Endothelial cell of umbilical vein (primary cell): Measurements from ENCODE around the gene ZNF148. TPM values are rescaled to one million over a fixed set of nuclear protein-coding genes. Genes with fewer than 3 reads are reported as not detected.

Experiments
- BruUV-seq: library from RNA; stranded (reverse); fragments of 400-500 nt; replicated peaks from 2 replicates; lab custom pipeline; 2021; lab: Mats Ljungman, UMichigan
- CTCF ChIA-PET: fragments of 300-600, 350-600 bp; sonication (Branson Sonifier 250); formaldehyde crosslinking; loops from one replicate; lab custom pipeline; 2021; ENCODE audit warnings: antibody characterized with exemption, inconsistent platforms; lab: Charles Lee
- POLR2A ChIA-PET: fragments of 300-600, 350-600 bp; sonication (Branson Sonifier 250); formaldehyde crosslinking; loops from one replicate; lab custom pipeline; 2021; ENCODE audit warnings: antibody characterized with exemption, inconsistent platforms; lab: Charles Lee
- DNase-seq: peaks from one replicate; pipeline ENCODE4 v3.0.0-alpha.2; 2011; ENCODE audit warnings: low read depth, low spot score
- FAIRE-seq: peaks from 2 replicates; lab custom pipeline; 2011; peaks lifted over from hg19 to GRCh38; lab: Jason Lieb, UNC
- H2AFZ ChIP-seq: 2 replicates; pipeline ENCODE4 v1.6.0; 2012; ENCODE audit warnings: low read depth, low read length, control low read depth, inconsistent platforms
- H3K27ac ChIP-seq: 2 replicates; pipeline ENCODE4 v1.5.1; 2011; ENCODE audit warnings: low read depth, mild to moderate bottlenecking, control low read depth, low read length, moderate library complexity; ENCODE audit not compliant: insufficient read depth
- H3K27me3 ChIP-seq, 2 experiments: 2 replicates each; pipeline versions ENCODE4 v1.6.0 to v1.6.1; 2011; ENCODE audit warnings: low read length in 2 of 2, mixed read lengths in 1 of 2; ENCODE audit not compliant: control insufficient read depth in 2 of 2, insufficient read depth in 2 of 2
- H3K36me3 ChIP-seq, 2 experiments: 2 replicates in 1 of 2; 3 replicates in 1 of 2; pipeline ENCODE4 v1.5.1; 2011; ENCODE audit warnings: low read length in 2 of 2, mild to moderate bottlenecking in 1 of 2, moderate library complexity in 1 of 2; ENCODE audit not compliant: control insufficient read depth in 2 of 2, insufficient read depth in 2 of 2; ENCODE audit errors: extremely low read depth in 1 of 2
- H3K4me1 ChIP-seq: 3 replicates; pipeline ENCODE4 v1.5.1; 2011; ENCODE audit warnings: mild to moderate bottlenecking, low read length; ENCODE audit not compliant: control insufficient read depth, insufficient read depth; ENCODE audit errors: extremely low read depth
- H3K4me2 ChIP-seq: 2 replicates; pipeline ENCODE4 v1.6.1; 2011; ENCODE audit warnings: low read length, control low read depth, mixed read lengths; ENCODE audit not compliant: insufficient read depth
- H3K4me3 ChIP-seq, 3 experiments: fragments of 200-600 bp in 1 of 3; sonication (generic), shearing (Covaris generic) in 1 of 3; replicated peaks in 1 of 3; 2 replicates each; pipeline ENCODE4 v1.5.1; 2011 to 2016; ENCODE audit warnings: control low read depth in 3 of 3, low read length in 3 of 3, mild to moderate bottlenecking in 2 of 3, inconsistent platforms in 1 of 3, low read depth in 1 of 3, moderate library complexity in 1 of 3; ENCODE audit not compliant: insufficient read depth in 1 of 3
- H3K79me2 ChIP-seq: 2 replicates; pipeline ENCODE4 v1.6.0; 2012; ENCODE audit warnings: low read length, inconsistent platforms; ENCODE audit not compliant: control insufficient read depth, insufficient read depth
- H3K9ac ChIP-seq: replicated peaks from 2 replicates; pipeline ENCODE3; 2011; ENCODE audit warnings: low read length, control low read depth; ENCODE audit not compliant: insufficient read depth; ENCODE audit errors: extremely low read depth
- H3K9me1 ChIP-seq: replicated peaks from 3 replicates; pipeline ENCODE4 v1.6.0; 2011; ENCODE audit warnings: mild to moderate bottlenecking, low read length; ENCODE audit not compliant: control insufficient read depth, insufficient read depth; ENCODE audit errors: extremely low read depth
- H3K9me3 ChIP-seq: replicated peaks from 2 replicates; pipeline ENCODE4 v1.5.1; 2012; ENCODE audit warnings: low read length, inconsistent platforms; ENCODE audit not compliant: control insufficient read depth, insufficient read depth
- H4K20me1 ChIP-seq: replicated peaks from 2 replicates; pipeline ENCODE3; 2011; ENCODE audit warnings: mild to moderate bottlenecking, low read length; ENCODE audit not compliant: control insufficient read depth, insufficient read depth; ENCODE audit errors: extremely low read depth
- EZH2 ChIP-seq: IDR thresholded peaks from 2 replicates; pipeline ENCODE4 v1.6.1; 2012; ENCODE audit warnings: borderline replicate concordance, low read depth, mild to moderate bottlenecking, moderate library complexity, low read length, inconsistent platforms; ENCODE audit not compliant: severe bottlenecking
- FOS ChIP-seq: IDR thresholded peaks from 2 replicates; pipeline ENCODE4 v1.6.1; 2011; ENCODE audit warnings: mild to moderate bottlenecking, low read length, moderate library complexity, borderline replicate concordance; ENCODE audit not compliant: insufficient read depth
- GATA2 ChIP-seq: IDR thresholded peaks from 2 replicates; pipeline ENCODE4 v1.7.0; 2011; ENCODE audit warnings: low read depth, mild to moderate bottlenecking, moderate library complexity, mixed read lengths, low read length; ENCODE audit not compliant: insufficient read length, insufficient read depth
- JUN ChIP-seq: IDR thresholded peaks from 2 replicates; pipeline ENCODE4 v1.6.1; 2011; ENCODE audit warnings: borderline replicate concordance, low read depth; ENCODE audit not compliant: insufficient read length, insufficient read depth
- MYC ChIP-seq: IDR thresholded peaks from one replicate; pipeline ENCODE4 v1.6.1; 2011; ENCODE audit warnings: mild to moderate bottlenecking, low read depth, low read length
- POLR2A ChIP-seq: IDR thresholded peaks from 2 replicates; pipeline ENCODE4 v1.6.1; 2012; ENCODE audit warnings: low read depth, mild to moderate bottlenecking, control low read depth, low read length
- POLR2AphosphoS5 ChIP-seq: IDR thresholded peaks from 2 replicates; pipeline ENCODE4 v1.6.1; 2012; ENCODE audit warnings: low read depth, mild to moderate bottlenecking, control low read depth, low read length, moderate library complexity; ENCODE audit not compliant: insufficient read depth
- dilution Hi-C: fragments of 300-500 bp; cut with MboI; formaldehyde crosslinking; loops from one replicate; pipeline ENCODE4 v1.15.0; 2019; ENCODE audit warnings: low sequenced_read_pairs; ENCODE audit not compliant: extremely low pct_ligation_motif_present
- intact Hi-C: fragments of 100-400 bp; cut with micrococcal nuclease; formaldehyde crosslinking; loops from one replicate; pipeline ENCODE4 v1.10.0; 2022
- polyA plus RNA-seq, 4 experiments: library from polyadenylated mRNA; depleted of rRNA in 3 of 4; stranded (reverse) in 3 of 4; unstranded in 1 of 4; fragments of >200 nt; gene quantifications; 2 replicates each; pipeline versions ENCODE4 v1.2.1 to v1.2.3, GENCODE V29; 2011 to 2012; ENCODE audit warnings: missing spikeins in 1 of 4
- total RNA-seq: library from RNA; stranded (reverse); gene quantifications from 2 replicates; pipeline ENCODE4 v1.2.3, GENCODE V29; 2021
- TF ChIP-seq, protein P1 (sequence below): IDR thresholded peaks from 2 replicates; pipeline ENCODE4 v1.6.1; 2011; ENCODE audit not compliant: insufficient read depth, insufficient read length

Gene ZNF148
- total and polyA plus RNA-seq, 2 donors (not counting 3 experiments of a cell fraction or from before 2014, with no cell fraction given) = 8.0 to 41.3 TPM

DNA sequence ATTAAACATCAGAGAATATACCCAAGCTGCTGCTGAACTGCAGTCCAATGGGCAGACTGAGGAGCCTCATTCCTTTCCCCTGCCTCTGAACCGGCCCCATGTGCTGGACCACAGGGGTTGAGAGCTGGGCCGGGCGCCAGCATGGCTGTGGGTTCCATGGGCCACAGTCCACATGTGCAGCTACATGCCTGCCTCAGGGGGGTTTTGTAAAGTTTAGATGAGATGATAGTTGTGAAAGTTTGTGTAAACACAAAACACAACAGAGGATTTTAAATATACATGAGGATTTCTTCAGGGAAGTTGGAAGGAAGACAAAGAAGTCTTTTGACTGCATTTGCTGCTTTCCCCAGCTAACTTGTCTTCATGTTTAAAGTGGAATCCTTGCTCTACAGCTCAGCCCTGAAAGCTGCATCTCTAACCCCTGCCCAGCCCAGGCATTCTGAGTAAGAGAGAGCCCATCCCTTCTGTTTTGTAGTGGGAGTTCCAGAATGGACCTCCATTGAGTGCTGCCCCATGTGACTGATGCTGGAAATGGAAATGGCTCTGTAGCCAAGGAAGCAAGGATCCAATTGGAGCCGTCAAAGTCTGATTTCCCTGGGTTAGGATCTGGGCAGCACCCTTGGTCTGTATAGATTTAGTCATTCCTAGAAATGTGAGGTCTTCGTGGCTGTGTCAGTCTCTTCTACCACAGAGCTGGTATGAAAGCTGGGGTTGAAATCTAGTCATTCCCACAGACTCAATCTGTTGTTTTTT, 180.1 kb downstream of the ZNF148 start:
- DNase-seq (no peak), FAIRE-seq (no peak)
- H3K4me3 ChIP-seq = no peak overlapping the region
- no peaks in the 10 kb centered on the region for H3K36me3 ChIP-seq
- dilution Hi-C loops (no loop called here), intact Hi-C loops (no loop called here)
- H3K9ac ChIP-seq = no peak overlapping the region
- H3K9me3 ChIP-seq = no peaks in the 10 kb centered on the region
- no peaks in the 10 kb centered on the region for H3K79me2 ChIP-seq
- no peak overlapping the region for H3K27ac ChIP-seq
- no peak overlapping the region for H3K4me2 ChIP-seq
- CTCF ChIA-PET = interaction anchor here (0.9 kb wide), 1 partner anchor 506 kb away, joined by 3 read pairs; no protein-coding TSS in a partner anchor
- POLR2A ChIA-PET = no interaction called here
- BruUV-seq = no TSS peak
- no peak overlapping the region for H2AFZ ChIP-seq
- H3K4me1 ChIP-seq = no peaks in the 10 kb centered on the region
- H3K9me1 ChIP-seq = no peaks in the 10 kb centered on the region
- TF ChIP-seq POLR2AphosphoS5 (no peak), POLR2A (no peak), GATA2 (no peak), MYC (no peak), FOS (no peak), EZH2 (no peak), JUN (no peak)
- TF ChIP-seq, protein P1, sequence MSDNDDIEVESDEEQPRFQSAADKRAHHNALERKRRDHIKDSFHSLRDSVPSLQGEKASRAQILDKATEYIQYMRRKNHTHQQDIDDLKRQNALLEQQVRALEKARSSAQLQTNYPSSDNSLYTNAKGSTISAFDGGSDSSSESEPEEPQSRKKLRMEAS = no peak
- H3K27me3 ChIP-seq = peaks cover 3 to 12% of the 10 kb centered on the region in 2 experiments
- no peaks in the 10 kb centered on the region for H4K20me1 ChIP-seq
